ENCODE results near the gene PCYOX1L. TPM values are rescaled to one million over a fixed set of nuclear protein-coding genes. Genes with fewer than 3 reads are reported as not detected.

PCYOX1L gene
- polyA plus RNA-seq, 4 donors: 15.8 to 18.8 (median 18.3) TPM

DNA sequence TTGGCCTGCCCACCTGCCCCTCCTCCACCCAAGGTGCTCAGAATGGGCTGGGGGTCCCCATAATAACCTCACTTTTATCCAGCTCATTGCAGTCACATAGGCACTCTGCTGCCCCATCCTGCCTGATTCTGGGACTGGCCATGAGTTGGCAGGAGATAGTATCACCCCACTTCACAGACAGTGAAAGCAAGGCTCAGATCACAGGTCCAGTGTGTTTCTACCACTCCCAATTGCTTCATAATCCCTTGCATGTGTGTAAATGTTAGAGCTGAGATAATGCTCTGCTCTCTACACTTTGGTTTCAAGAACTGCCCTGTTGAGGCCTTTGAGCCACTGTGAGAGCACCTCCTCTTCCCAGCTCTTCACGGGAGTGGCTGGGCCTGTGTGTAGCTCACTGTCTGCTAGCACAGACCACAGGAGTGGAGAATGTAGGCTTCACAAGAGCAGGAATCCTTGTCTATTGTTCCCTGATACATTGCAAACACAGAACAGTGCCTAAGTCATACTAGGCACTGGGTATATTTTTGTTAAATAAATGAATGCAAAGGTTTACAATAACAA, 8.4 kb downstream of the PCYOX1L start:
- DNase-seq (ENCODE audit: low read depth in 4 of 4, low spot score in 3 of 4): no peak

DNA sequence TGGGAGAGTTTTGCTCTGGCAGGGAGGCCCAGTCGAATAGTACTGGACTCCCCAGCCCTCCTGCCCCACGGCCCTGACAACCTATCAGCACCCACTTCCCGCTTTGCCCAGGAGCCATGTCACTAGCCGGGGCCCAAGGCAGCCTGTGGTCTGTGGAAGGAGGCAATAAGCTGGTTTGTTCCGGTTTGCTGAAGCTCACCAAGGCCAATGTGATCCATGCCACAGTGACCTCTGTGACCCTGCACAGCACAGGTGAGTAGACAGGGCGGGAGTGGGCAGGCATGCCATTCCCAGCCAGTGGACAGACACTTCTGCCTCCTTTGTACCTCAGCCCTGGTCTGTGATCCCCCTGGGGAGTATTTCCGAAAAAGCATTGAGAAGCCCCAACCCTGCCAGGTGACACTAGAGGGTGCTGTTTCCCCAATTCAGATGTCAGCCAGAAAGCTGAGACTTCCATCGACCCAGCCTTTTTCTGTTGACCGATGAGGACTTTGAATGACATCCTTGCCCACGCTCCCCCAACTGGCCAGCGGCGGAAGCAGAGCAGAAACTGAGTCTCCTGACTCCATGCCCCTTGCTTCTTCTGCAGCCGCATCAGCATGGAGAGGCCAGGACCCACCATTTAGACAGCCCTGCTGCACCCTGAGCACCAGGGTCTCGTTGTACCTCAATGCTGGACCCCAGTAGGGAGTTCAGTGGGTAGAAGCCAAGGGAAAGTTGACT, 9.6 kb downstream of the PCYOX1L start:
- peak in 1 of 4 donors; percentile 55 for DNase-seq (ENCODE audit: low read depth in 4 of 4, low spot score in 3 of 4)

DNA sequence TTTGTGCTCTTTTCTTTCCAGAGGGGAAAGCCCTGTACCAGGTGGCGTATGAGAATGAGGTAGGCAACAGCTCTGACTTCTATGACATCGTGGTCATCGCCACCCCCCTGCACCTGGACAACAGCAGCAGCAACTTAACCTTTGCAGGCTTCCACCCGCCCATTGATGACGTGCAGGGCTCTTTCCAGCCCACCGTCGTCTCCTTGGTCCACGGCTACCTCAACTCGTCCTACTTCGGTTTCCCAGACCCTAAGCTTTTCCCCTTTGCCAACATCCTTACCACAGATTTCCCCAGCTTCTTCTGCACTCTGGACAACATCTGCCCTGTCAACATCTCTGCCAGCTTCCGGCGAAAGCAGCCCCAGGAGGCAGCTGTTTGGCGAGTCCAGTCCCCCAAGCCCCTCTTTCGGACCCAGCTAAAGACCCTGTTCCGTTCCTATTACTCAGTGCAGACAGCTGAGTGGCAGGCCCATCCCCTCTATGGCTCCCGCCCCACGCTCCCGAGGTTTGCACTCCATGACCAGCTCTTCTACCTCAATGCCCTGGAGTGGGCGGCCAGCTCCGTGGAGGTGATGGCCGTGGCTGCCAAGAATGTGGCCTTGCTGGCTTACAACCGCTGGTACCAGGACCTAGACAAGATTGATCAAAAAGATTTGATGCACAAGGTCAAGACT, 10.3 kb downstream of the PCYOX1L start:
- DNase-seq (ENCODE audit: low read depth in 4 of 4, low spot score in 3 of 4): no peak

DNA sequence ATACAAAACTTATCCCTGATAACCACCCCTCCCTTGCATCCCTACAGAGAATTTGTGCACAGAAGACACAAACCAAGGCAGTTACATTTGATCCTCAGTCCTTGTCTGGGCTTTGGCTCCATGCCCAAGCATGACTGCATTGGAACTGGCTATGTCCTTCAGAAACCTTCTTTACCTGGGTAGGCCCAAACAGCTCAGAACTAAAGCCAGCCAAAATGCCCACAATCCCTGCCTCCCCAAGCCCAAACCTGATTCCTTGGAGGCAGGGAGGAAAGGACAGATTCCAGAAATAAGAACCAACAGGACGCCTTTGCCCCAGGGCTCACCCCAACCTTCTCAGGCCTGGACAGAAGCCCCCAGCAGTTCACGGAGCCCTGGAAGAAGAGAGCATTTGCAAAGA, 13.0 kb downstream of the PCYOX1L start:
- no peak for DNase-seq (ENCODE audit: low read depth in 4 of 4, low spot score in 3 of 4)

GRCh38 chr5:149371296-149371962, 13.6 kb downstream of the PCYOX1L start:
- DNase-seq (ENCODE audit: low read depth in 4 of 4, low spot score in 3 of 4): no peak

DNA sequence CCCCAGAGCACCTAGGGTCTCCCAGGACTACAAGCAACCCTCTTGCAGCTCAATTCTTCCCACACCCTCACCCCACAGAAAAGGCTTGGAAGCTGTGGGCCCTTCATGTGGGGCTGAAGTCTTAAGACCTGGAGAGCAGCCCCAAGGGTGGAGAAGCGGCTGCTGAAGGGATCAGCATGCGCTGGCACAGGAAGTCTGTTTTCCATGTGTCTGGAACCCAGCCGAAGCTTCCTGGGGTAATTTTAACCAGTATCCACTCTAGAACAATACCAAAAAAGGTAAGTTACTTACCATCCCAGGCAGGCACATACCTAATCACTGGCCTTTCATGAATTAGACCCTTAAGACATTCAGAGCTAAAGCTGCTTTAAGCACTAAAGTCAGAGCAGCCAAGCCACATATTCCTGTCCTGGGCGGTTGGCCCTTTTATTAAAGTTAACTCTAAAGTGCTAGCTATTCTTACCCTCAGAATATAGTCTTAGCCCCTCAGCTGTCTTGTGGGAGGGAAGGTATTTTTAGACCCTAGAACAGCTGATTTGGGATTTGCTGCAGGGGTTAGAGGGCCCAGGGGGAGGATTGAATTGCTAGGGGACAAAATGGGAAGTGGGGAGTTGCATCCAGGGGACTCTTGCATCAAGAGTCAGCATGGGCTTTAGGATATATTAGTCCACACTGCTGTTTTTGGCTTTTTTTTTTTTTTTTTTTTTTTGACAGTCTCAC, 14.4 kb downstream of the PCYOX1L start:
- DNase-seq (ENCODE audit: low read depth in 4 of 4, low spot score in 3 of 4): no peak

GRCh38 chr5:149372932-149373331, 15.1 kb downstream of the PCYOX1L start:
- no peak for DNase-seq (ENCODE audit: low read depth in 4 of 4, low spot score in 3 of 4)

GRCh38 chr5:149374303-149374702, 16.5 kb downstream of the PCYOX1L start:
- DNase-seq (ENCODE audit: low read depth in 4 of 4, low spot score in 3 of 4): no peak

DNA sequence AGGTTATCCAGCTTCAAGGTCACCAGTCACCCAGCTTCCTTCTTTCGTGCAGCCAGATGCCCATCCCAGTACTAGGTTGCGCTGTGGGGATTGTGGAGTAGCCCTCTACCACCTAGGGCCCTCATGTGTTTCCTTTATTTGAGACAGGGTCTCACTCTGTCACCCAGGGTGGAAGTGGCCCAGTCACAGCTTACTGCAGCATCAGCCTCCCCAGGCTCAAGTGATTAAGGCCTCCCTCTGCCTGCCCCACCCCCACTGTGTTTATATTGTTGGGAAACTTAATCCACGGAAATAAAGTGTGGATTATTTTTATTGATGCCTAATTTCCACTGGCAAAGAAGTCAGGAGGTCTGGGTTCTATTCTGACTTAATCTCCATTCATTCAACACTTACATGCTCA, 17.0 kb downstream of the PCYOX1L start:
- no peak for DNase-seq (ENCODE audit: low read depth in 4 of 4, low spot score in 3 of 4)

- no peak for DNase-seq (ENCODE audit: low read depth in 4 of 4, low spot score in 3 of 4)
Measured at GRCh38 chr5:149375434-149375833, 17.6 kb downstream of the PCYOX1L start.

GRCh38 chr5:149376104-149376503, 18.3 kb downstream of the PCYOX1L start:
- no peak for DNase-seq (ENCODE audit: low read depth in 4 of 4, low spot score in 3 of 4)

DNA sequence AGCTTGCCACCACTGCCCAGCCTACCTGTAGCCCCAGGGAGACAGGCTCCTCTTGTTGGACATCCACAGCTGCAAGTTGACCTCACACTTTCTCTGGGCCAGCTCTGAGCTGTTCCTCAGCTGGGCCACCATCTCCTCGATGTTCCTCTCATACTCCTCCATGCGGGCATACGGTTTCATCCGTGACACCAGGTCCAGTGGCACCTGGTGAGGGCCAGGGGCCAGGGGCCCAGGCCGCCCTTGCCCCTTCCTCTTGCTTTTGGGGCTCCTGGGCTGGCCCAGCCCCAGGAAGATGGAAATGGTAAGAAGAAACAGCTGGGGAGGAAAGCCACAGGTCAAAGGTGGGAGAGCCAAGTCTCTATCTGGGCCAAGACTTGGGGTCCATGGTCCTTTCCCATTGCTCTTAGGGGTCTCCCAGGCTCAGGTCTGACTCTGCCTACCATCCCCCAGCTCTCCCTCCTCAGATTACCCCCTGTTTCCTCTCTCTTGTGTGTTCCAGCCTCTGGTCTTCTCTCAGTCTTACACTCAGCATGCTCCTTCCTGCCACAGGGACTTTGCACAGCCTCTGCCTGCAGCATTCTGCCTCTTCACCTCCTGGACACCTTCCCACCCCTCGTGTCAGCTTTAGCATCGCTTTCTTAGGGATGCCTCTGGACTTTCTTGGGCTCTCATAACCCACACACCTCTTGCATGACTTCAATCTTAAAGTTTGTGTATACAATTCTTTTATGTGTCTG, 19.0 kb downstream of the PCYOX1L start:
- DNase-seq (ENCODE audit: low read depth in 4 of 4, low spot score in 3 of 4): no peak

GRCh38 chr5:149378241-149378820, 20.5 kb downstream of the PCYOX1L start:
- no peak for DNase-seq (ENCODE audit: low read depth in 4 of 4, low spot score in 3 of 4)

DNA sequence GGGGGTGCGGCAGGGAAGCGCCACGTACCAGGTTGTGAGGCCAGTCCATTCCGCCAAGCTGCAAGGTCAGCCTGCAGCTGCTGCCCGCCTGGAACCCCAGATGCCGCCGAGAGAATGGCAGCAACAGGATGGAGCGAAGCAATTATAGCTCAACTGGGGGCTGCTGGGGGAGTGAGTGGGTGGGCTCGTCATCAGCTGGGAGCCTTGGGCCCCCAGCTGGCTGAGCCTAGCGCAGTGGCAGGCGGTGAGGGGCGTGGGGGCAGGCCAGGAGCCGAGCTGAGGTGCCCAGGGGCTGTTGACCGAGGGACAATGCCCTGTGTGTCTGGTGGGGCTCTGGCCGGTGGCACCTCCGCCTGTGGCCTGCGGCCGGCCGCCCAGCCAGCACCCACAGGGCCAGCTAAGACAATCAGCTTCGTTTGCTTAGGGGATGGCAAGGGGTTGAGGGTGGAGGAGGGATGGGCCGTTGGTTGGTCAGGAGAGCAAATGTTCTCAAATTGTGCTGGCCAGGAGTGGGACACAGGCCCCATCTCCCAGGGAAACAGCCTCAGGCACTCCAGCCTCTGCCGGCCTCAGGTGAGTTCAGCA, 21.4 kb downstream of the PCYOX1L start, which contains the start of gene IL17B:
TSS of gene IL17B (minus strand) at position 116 of the 585 bp plus-strand sequence. CDS start at position 49, 67 bp downstream.
- DNase-seq (ENCODE audit: low read depth in 4 of 4, low spot score in 3 of 4): no peak

DNA sequence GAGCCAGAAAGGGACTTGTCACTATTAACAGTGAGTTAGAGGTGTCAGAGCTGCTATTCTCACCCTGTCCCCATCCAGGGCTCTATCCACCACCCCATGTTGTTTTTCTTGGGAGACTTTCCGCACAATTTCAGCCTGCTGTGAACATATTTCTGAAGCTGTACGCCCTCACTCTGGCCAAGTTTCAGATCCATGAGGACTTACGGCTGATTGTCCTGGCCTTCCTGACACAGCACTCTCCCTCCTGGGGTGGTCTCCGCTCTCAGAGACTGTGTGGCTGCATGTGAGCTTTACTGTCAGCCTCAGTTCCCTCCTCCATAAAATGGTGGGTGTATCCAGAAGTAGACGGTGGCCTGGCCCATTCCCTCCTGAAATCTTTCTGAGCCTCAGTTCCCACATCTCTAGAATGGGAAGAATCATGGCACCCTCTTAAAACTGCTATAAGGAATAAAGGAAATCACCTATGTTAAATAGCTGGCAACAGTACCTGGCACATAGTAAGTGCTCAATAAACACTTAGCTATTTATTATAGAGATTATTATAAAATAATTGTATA, 22.1 kb downstream of the PCYOX1L start:
- DNase-seq (ENCODE audit: low read depth in 4 of 4, low spot score in 3 of 4): peak in 1 of 4 donors; percentile 53

DNA sequence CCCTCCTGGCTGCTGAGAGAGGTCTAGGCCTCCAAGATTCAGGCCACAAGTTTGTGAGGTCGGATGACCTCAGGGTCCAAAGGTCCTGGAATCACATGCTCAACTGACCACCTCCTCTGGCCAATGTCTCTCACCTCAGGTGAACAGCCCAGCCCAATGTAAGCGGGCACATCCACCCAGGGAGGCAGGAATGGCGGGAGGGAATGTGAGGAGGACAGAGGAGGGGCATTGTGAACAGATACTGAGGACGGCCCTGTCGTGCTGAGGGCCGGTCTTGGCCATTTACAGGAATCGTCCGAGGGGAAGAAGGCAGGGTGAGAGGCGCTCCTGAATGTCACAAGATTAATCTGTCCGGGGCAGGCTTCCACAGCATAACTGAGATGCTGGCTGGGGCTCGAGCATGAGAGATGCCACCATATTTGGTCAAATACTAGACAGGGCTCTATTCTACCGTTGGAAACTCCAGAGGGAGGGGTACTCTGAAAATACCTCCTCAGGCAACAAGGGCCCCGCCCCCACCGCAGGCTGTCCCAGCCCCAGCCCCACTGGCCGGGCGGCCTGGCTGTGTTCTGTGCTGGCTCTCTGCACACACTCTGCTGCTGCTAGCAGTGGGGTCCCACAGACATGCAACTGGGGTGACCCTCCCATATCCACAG, 22.7 kb downstream of the PCYOX1L start:
- DNase-seq (ENCODE audit: low read depth in 4 of 4, low spot score in 3 of 4): no peak

DNA sequence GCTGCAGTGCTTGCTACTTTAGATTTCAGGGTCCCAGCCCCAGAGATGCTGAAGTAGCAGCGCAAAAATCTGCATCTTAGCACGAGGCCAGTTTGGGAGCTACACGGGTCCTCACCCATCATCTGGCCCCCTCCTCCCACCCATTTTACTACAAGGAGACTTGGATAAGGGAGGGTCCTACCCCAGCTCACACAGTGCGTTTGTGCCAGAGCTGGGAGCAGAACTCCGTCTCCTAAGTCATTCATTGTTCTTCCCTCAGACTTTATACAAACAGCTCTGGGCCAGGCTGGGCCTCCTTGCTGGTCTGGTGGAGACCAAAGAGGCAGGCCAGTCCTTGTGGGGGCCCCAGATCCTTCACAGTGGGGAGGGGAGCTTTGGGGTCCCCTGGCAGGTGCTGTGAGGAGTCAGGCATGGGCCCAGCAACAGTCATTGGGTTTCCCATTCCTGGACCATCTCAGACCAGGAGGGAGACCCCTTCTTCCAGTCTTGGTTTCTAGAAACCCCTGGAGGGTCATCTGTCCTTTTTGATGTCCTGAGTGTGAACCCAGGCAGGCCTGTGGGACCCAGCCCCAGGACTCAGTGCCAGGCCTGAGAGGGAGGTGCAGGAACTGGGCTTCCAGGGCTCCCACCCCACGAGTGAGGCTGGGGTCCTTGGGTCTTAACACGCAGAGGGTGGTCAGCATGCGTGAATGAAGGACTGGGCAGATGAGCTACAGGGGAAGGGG, 23.6 kb downstream of the PCYOX1L start:
- no peak for DNase-seq (ENCODE audit: low read depth in 4 of 4, low spot score in 3 of 4)

GRCh38 chr5:149381986-149382338, 24.1 kb downstream of the PCYOX1L start:
- peak in 2 of 4 donors; percentile 56 to 58 for DNase-seq (ENCODE audit: low read depth in 4 of 4, low spot score in 3 of 4)

Measured in left renal pelvis (tissue), 4 donors.